Fibroblast of skin of right quadriceps (primary cell): ENCODE measurements around the gene STMN3.
"Not testable (repeated sequence)": the region's sequence is repeated elsewhere in the genome, so short reads cannot be mapped to it uniquely, and the experiment has no call there.

Experiments used
- DNase-seq: peaks from one replicate; pipeline ENCODE4 v3.0.0-alpha.2; 2013

The STMN3 gene

DNA sequence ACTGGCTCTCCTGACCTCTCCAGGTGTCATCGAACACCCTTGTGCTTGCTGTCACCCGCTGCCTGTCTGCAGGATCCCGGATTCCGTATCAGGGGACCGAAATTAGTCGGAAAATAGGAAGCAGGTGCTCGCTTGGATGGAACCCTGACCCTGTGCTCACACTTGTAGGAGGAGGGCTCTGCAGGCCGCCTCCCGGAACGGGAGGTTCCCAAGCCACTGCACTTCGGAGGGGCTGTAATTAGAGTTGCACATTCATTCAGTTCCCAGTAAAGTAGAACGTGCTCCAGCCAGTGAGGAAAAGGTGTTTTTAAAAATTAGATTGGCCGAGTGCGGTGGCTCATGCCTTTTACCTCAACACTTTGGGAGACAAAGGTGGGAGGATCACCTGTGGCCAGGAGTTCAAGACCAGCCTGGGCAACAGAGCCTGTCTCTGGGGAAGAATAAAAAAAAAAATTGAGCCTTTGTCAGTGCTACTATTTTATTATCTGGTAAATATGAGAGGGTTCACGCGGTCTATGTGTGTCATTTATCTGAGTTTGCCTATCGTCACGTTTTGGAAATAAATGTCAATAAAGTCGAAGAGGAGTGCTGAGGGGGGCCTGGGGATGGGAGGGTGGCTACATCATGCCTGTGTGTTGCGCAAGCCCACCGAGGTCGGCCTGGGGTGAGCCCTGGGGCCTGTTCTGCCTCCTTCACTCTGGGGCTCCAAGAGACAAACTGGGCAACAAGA, 24.8 kb downstream of the STMN3 start:
- DNase-seq: peak; percentile 68

DNA sequence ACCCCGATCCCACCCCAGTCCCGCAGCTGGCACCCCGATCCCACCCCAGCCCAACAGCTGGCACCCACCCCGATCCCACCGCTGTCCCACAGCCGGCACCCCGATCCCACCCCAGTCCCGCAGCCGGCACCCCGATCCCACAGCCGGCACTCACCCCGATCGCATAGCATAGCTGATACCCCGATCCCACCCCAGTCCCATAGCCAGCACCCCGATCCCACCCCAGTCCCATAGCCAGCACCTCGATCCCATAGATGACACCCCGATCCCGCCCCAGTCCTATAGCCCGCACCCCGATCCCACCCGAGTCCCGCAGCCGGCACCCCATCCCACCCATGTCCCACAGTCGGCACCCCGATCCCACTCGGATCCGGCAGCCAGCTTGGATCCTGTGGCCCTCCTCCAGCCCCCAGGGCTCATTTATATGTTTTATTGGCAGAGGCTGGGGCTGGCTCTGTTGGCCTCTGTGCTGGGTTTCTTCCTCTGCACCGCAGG, 25.4 kb downstream of the STMN3 start:
- DNase-seq: no peak

DNA sequence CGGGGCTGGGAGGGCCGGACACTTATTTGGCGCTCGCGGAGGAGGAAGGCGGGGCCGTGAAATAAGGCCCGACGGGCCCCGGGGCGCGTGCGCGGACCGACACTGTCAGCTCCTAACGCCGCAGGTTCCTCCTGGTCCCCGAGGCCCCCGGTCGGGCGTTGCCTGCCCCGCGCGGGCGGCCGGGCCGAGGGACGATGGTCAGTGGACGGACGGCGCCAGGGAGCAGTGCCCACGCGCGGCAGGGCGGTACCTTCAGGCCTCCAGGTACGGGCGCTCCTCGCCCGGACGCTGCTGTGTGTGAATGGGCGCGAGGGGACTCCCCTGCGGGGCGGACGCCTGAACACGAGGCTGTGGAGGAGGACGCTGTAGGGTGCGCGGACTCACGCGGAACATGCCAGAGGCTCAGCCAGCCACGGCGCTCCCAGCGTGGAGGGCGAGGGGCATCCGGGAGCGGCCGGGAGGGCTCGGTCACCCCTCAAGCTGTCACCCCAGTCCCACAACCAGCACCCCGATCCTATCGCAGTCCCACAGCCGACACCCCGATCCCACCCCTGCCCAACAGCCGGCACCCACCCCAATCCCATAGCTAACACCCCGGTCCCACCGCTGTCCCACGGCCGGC, 26.0 kb downstream of the STMN3 start:
- peak; percentile 94 for DNase-seq

DNA sequence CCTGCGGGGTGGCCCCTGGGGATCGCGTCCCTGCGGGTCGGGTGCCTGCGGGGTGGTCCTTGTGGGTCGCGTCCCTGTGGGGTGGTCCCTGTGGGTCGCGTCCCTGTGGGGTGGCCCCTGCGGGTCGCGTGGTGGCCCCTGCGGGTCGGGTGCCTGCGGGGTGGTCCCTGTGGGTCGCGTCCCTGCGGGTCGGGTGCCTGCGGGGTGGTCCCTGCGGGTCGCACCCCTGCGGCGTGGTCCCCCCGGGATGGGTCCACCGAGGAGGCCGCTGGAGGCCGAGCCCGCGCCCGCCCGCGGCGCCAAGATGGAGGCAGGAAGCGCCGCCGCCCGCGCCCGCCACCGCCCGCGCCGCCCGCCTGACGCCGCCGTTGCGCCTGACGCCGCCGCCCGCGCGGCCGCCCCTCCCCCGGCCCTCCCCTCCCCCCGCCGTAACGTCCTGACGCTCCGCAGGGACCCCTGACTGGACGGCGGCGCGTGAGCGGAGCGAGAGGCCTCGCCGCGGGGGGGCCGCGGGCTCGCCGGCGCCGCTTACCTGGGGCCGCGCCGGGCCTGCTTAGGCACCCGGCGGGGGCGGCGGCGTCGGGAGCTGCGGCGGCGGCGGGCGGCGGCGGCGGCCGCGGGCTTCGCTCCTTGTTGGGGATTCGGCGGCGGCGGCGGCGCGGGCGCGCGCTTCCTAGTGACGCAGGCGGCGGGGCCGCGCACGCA, 26.6 kb downstream of the STMN3 start, which contains the start of gene GMEB2:
Gene GMEB2, minus strand, starts transcription at position 678 of the 705 bp plus-strand sequence. CDS start 7,704 bp downstream, outside the sequence.
- peak; percentile 79 for DNase-seq

DNA sequence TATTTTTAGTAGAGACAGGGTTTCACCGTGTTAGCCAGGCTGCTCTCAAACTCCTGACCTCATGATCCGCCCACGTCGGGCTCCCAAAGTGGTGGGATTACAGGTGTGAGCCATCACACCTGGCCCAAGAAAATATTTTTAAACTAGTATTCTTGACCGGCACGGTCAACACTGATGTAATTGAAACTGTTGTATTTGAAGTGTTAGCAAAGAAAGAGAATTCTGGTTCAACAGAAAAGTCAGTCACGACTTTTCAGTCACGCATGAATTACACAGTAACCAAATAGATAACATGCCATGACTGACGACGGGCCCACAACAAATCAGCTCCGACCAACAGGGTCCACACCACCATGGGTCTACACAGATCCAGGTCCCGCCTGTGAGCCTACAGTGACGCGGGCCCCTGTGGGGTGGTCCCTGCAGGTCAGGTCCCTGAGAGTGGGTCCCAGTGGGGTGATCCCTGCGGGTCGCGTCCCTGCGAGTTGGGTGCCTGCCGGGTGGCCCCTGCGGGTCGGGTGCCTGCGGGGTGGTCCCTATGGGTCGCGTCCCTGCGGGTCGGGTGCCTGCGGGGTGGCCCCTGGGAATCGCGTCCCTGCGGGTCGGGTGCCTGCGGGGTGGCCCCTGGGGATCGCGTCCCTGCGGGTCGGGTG, 27.3 kb downstream of the STMN3 start:
- DNase-seq: no peak

DNA sequence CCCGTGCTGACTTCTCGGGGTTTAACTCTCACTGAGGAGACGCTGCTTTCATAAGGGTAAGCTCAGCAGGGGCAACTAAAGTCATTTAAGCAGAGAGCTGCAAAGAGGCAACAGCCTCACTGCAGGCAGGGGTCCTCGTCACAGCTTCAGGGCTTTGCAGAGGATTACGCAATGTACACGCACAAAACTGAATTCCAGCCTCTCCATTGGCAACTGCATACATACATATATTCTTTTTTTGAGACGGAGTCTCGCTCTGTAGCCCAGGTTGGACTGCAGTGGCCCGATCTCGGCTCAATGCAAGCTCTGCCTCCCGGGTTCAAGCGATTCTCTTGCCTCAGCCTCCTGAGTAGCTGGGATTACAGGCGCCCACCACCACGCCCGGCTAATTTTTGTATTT, 28.7 kb downstream of the STMN3 start:
- peak; percentile 53 for DNase-seq

DNA sequence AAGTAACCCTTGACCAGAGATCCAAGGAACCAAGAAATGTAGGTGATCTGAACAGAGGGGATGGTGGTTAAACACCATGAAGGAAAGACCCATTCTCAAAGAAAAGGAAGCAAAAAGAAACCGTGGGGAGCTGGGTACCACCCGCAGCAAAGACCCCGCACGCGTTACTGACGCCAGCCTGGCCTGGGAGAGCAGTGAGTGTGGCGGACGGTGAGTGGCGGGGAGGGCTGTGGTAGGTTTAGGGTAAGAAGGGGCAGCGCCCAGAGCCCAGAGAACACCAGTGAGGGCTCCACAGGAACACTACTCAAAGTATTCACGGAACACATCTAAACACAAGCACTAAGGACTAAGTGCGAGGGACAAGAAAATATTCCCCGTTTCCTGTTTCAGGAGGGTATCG, 30.5 kb downstream of the STMN3 start:
- no peak for DNase-seq

DNA sequence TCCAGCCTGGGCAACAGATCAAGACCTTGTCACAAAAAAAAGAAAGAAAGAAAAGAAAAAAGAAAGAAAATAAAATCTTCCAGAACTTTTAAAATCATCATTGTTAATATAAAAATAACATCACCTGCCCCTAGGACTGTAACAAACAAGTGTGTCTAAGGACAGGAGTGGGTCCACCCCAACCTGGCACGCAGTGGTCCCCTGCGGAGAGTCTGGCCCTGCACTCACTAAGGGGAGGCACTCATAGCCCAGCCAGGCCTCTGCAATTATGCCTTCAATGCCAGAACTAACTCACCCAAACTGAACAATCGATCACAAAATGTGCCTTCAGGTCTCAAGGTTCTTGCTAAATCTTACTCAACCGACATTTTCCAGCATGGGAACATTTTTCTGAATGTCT, 31.1 kb downstream of the STMN3 start:
- no peak for DNase-seq

DNA sequence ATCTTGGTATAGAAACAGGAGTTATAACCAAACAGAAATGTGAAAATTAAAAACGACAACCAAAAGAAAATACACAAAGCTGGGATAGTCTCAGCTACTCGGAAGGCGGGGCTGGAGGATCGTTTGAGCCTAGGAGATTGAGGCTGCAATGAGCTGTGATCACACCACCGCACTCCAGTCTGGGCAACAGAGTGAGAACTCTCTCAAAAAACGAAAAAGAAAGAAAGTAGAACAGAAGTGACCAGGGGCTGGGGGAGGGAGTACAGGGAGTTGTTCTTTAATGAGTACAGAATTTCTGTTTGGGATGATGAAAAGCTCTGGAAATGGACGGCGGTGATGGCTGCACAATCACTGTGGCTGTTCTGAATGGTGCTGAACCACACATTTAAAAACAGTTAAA, 32.2 kb downstream of the STMN3 start:
- DNase-seq: no peak

DNA sequence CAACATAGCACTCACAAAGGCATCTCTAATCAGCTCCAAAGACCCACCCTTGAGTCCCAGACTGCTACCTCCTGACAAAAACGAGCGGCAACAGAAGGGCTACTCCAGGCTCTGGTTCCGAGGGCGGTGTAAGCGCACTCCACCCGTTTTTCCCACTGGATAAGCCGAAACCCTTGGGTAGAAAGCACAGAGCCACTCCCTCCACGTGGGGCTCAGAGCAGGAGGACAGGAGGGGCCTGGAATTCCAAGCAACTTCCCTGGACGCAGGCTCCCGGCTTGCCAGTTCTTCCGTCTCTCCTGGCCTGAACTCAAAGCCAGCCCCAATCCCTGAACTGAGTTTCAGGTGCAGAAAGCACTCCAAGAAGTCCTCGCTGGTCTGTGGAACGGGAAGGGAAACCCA, 33.7 kb downstream of the STMN3 start:
- no peak for DNase-seq

DNA sequence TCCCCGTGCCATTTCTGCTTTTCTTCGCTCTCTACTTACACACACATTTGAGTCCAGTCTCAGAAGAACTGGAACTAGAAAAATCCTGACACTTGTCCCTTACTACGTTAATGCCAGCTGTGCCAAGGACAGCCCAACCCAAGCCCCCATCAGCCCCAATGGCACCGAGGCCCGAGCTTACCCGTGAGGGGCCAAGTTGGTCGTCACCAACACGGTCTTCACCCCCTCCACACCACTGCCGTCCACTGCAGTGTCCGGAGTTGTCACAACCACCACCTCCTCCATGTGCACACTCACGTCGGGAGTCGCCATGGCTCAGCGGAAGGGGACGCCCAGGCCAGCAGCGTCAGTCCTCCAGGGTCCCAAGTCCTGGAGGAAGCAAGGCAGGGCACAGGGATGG, 34.1 kb downstream of the STMN3 start:
- DNase-seq: no peak

DNA sequence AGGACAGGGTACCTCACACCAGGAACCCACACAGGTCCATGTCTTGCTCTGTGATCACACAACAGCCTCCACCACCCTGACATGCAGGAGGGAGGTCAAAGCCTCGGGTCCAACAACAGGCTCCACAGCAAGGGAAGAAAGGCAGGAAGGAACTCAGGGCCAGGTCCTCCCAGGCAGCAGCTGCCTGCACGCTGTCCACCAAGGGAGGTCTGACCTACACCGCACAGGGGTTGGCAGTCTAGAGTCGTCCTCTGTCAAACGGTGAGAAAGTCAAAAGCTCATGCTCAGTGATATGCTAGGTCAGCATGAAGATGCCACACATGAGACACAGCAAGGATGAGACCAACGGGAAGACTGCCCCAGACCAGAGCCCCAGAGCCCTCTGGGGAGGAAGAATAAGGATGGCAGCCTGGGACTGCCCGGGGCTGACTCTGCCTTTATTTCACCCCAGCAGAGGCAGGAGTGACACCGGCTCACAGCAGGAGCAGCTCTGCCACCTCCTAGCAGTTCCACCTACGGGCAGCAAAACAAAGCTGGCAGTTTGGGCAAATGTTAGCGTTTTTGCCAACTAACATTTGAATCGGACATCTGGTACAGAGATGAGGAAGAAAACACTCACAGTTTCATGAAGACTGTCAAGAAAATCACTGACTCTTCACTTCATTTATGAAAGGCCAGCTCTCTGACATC, 34.8 kb downstream of the STMN3 start:
- no peak for DNase-seq

DNA sequence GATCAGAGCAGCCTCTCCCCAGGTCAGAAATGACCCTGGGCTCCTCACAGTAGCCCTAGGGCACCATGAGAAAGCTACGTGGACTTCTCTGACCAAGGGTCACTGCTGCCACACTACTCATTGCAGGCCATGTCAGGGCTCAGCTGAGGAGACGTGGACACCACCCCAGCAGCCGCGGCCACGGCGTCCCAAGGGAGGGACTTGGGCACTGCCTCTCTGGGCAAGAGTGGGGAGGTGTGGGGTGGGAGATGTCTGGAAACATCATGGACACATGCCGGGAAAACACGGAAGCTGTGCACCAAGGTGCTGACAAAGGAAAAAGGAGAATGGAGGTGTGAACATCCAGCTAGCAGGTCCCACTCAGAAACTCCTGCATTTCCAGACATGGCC, 35.4 kb downstream of the STMN3 start:
- no peak for DNase-seq

DNA sequence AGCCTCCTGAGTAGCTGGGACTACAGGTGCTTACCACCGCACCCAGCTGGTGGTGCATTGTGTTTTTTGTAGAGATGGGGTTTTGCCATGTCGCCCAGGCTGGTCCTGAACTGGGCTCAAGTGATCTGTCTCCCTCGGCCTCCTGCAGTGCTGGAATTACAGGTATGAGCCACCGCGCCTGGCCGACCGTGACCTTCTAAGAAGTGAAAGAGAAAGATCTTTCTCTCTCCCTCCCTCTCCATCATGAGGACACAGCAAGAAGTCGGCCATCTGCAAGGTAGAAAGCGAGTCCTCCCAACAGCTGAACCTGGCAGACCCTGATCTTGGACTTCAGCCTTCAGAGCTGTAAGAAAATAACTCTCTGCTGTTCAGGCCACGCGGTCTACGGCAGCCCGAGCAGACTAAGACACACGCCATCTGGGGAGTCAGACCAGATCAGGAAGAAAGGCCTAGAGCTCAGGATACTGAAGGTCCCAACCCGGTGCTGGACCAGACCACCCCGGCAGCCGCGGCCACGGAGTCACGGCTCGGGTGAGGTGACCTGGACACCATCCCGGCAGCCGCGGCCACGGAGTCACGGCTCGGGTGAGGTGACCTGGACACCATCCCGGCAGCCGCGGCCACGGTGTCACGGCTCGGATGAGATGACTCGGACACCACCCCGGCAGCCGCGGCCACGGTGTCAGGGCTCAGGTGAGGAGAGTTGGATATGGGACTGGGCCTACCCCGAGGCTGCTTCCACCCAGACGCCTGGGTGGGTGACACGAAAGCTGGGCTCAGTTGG, 35.9 kb downstream of the STMN3 start:
- DNase-seq: no peak

DNA sequence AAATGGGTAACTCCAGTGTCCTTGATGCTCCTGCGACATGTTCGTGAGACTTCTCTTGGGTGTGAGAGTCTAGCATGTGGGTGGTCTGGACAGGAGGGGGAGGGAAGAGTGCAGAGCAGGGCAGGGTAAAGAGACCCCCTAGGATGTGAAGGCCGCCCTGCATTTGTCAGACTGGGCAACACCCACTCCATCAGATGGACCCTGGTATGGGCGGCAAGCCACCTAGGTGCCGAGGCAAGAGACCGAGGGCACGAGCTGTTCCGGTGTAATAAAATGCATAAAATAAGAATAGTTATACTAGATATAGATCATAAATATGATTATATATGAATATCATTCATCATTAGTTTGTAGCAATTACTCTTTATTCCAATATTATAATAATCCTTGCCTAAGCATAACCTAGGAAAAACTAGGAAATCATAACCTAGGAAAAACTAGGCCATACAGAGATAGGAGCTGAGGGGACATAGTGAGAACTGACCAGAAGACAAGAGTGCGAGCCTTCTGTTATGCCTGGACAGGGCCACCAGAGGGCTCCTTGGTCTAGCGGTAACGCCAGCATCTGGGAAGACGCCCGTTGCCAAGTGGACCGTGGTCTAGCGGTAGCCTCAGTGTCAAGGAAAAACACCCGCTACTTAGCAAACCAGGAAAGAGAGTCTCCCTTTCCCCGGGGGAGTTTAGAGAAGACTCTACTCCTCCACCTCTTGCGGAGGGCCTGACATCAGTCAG, 39.2 kb downstream of the STMN3 start:
- DNase-seq: not testable (repeated sequence)

DNA sequence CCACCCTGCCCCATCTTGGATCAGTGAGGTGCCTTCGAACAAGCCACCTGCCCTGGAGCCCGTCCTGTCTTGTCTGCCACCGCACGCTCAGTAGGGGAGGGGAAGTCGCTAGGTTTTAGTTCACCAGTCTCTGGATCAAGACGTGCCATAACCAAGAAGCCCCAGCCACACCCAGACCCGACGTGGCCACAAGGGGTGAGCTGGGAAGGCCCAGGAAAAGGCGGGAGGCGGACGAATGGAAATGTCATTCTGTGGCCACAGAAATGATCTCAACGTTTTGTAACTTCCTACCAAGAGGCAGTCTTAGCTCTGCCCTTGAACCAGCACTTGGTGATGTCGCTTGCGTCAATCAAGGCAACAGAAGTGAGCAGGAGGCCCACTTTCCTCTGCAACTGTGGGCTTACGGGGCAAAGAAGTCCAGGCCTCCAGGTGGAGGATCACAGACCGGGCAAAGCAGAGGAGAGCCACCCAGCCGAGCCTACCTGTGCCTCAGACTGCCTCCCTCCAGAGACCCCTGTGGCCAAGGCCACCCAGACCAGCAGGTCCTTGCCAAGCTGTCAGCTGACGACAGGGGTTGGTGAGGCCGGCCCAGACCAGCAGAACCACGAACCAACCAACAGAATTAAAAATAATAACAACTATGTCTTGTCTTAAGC, 40.8 kb downstream of the STMN3 start:
- no peak for DNase-seq

DNA sequence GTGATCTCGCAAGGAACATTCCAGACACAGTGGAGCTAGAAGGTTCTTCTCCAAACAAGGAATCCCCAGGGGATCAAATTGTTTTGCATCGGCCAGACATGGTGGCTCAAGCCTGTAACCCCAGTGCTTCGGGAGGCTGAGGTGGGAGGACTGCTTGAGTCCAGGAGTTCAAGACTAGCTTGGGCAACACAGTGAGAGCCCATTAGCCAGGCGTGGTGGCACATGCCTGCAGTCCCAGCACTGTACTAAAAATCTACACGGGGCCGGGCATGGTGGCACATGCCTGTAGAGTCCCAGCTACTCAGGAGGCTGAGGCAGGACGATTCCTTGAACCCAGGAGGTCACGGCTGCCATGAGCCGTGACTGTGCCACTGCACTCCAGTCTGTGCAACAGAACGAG, 41.6 kb downstream of the STMN3 start:
- DNase-seq: no peak

DNA sequence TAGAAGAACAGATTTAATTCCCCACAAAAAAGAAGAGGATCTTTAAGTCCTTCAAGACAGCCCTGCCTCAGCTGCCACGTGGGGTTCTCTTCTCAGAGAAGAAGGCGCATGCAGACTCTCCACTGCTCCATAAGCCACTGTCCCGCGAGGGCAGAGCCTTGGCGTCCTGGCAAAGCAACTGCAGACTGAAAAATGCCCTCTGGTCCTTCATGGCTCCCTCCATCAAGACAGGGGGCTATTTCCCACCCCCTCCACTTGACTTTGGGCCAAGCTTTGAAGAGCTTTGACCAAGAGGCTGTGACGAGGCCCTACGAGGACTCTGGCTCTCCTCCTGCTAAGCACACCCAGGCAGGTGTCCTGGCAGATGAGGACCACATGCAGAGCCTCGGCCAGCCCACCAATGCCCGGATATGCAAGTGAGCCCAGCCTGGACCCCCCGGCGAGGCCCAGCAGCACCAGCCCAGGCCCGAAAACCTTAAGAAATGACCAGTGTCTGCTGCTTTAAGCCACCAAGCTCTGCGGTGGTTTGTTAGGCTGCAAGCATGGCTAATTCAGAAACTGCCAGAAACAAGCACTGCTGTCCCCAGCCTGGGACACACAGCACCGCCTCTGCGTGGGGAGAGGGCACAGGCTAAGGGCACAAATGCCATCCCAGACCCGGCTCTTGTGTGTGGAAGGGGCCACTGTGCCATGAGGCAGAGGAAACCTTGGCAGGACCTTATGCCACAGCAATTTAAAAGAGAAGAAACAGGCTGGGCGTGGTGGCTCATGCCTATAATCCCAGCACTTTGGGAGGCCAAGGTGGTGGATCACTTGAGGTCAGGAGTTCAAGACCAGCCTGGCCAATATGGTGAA, 42.4 kb downstream of the STMN3 start:
- DNase-seq: no peak

DNA sequence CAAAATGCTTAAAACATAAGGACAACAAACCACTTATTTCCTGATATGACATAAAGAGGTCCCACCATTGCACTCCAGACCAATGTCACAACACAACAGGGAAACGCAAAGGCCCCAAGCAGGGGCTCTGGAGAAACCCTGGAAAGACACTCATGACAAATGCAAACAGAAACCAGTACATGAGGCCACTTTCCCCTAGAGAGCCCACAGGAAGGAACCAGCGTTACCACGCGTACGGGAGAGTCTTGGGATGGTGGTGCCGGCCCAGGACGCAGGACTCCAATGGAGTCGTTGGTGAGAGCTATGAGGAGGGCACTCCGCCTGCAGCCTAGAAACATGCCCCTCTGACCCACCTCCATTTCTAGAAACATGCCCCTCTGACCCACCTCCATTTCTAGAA, 46.5 kb downstream of the STMN3 start:
- no peak for DNase-seq

DNA sequence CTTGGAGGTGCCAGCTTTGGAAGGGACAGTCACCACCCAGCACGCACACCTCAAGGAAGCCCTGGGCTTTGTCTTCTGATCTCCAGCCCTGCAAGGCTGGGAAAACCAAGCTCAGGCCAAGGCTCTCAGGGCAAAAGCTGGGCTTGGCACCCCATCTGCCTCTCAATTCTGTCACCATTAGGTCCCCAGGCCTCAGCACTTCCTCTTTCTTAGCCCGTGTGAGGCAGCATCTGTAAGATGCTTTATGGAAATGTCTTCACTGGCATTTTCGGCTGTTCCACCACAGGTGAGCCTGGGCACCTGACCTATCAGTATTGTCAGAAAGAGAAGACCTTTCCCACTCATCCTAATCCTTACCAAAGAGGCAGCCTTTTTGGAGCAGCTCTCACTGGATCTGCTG, 50.9 kb downstream of the STMN3 start:
- DNase-seq: no peak
